Cardiac ventricle fibroblast (primary cell): ENCODE results near the gene METTL25B. TPM values are rescaled to one million over a fixed set of nuclear protein-coding genes. Genes with fewer than 3 reads are reported as not detected.

Experiments
- total RNA-seq: library from RNA; depleted of rRNA; stranded (reverse); fragments of >200 nt; gene quantifications from 2 replicates; pipeline ENCODE4 v1.2.3, GENCODE V29; 2015

The METTL25B gene
- total RNA-seq = 13.1 and 14.9 TPM in 2 replicates

GRCh38 chr1:156727926-156728598 lies at the start of gene METTL25B:
METTL25B (plus strand) TSS chr1:156728469; CDS start chr1:156729105, 636 bp downstream.

DNA sequence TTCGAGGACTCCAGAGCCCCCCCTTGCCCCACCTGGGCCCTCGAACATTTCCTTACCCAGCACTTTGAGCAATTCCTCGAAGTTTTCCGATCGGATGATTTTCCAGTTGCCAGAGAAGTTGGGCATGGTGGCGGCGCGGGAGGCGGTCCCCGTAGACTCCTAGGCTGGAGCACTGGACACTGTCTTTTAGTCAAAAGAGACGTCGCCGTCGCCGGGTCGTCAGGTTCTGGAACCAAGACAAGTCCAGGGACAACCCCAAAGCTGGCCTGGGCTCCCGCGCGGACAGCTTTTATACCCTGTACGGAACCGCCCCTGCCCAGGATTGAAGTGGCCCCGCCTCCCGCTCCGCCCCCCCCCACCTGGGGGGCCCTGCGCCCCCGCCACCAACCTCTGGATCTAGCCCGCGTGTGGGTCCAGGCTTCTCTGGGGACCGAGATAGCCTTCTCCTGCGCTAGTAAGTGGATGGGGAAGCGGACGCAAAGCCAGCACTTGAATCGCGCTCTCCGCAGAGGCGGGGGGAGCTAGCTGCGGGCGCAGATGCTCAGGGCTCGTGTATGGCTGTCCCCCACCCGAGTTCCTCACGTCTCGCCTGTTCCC lies 22.9 kb upstream of the METTL25B start, which contains the start of gene CRABP2:
Gene CRABP2, minus strand, starts transcription at position 263 of the 597 bp plus-strand sequence. Its CDS starts 137 bp downstream, at position 126.

GRCh38 chr1:156728599-156729462 lies 562 bp downstream of the METTL25B start, which contains the start of gene ISG20L2:
ISG20L2 (minus strand) TSS chr1:156728766; CDS start chr1:156727652, 1,114 bp downstream.

DNA sequence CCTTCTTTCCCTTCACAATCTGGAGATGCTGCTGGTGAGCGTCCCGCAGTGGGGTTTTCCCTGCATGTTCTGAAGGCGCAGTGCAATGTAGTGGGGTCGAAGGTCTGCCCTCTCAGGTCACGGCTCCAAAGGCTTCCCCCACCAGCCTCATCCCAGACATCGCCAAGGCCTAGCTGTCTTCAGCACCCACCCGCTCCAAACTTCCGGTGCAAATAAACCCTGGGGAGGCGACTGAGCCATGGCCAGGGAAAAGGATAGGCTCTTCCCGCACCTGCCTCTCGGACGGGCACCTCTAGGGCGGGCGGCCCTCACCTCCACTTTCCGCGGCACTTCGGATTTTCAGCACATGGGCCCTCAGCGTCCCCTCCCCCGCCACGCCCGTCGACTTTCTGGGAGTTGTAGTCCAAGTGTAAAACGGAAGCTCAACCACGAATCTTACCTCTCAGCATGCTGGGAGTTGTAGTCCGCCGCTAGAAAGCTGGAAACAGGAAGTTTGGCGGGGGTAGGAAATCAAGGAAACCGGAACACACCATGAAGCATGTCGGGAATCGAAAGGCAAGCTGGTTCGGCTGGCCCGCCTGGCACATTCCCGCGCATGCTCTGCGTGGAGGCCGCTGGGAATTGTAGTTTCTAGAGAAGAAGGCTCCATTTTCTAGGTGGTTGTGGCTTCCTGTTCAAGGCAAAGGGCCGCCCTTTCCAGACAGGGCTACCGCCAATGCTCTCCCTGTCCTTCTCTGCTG lies 12.6 kb downstream of the METTL25B start, which contains the start of gene MRPL24:
Gene MRPL24, minus strand, starts transcription at position 348 of the 740 bp plus-strand sequence. CDS start 2,384 bp downstream, outside the sequence.

DNA sequence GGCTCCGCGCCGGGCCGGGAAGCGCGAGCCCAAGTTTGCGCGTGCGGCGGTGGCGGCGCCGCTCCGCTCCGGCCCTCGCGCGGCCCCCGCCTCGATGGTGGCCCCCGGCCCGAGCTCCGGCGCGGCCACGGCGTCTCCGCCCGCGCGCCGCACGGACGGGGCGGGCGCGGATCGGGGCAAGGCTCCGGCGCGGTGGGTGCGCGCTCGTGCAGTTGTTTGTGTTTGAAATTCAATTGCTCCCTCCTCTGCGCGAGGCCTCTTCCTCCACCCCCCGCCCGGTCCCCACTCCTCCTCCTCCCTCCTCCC lies 23.1 kb downstream of the METTL25B start, which contains the start of gene HDGF:
Gene HDGF, minus strand, starts transcription at position 225 of the 306 bp plus-strand sequence. CDS start 246 bp downstream, outside the sequence.

DNA sequence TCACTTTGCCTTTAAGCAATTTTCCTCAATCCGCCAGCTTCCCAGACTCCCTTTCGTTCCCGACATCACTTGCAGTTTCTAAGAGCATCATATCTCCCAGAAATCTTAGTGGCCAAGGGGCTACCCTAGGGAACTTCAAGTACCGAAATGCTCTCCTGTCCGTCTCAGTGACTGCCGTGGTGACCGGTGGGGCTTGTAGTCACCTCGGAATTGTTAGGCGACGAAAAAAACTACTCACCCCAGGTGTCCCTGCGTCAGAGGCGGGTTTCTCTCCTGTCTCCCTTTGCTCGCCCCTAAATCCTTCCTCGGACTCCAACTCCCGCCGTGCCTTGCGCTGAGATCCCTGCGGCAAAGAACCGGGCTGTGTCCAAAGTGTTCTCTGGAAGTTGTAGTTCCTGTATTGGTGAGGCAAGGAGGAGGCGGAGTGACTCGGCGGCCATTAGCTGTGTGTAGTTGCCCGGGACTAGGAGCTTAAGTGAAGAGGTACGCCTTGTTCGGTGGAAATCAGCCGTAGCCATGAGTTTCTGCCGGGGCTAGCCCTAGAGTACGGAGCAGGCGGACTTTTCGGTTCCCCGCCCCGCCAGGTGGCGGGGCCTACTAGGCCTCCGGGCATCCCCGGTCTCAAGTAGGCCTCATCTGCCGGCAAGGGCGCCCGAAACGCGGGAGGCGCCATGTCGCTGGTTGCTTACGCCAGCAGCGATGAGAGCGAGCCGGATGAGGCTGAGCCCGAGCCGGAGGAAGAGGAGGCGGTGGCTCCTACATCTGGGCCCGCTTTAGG lies 39.0 kb downstream of the METTL25B start, which contains the start of gene PRCC:
Gene PRCC, plus strand, starts transcription at position 435 of the 778 bp plus-strand sequence. Its CDS starts 237 bp downstream, at position 672.

Other genes starting within 250 kb of the METTL25B start
- gene MEF2D, start 227.7 kb upstream of the METTL25B start, total RNA-seq = 17.8 and 21.3 TPM in 2 replicates
- 0.87 and 1.5 TPM in 2 replicates for gene IQGAP3, start 155.9 kb upstream of the METTL25B start, total RNA-seq
- not detected in 2 replicates for gene TTC24, start 148.7 kb upstream of the METTL25B start, total RNA-seq
- 38.4 and 52.2 TPM in 2 replicates for gene NAXE, start 136.7 kb upstream of the METTL25B start, total RNA-seq
- 7.7 and 11.5 TPM in 2 replicates for gene GPATCH4, start 127.0 kb upstream of the METTL25B start, total RNA-seq
- gene HAPLN2, start 109.1 kb upstream of the METTL25B start, total RNA-seq = 2.2 TPM in 1 of 2 replicates, not detected in the other
- gene BCAN, start 86.4 kb upstream of the METTL25B start, total RNA-seq = 0.06 TPM in 1 of 2 replicates, not detected in the other
- gene NES, start 51.1 kb upstream of the METTL25B start, total RNA-seq = 27.0 and 30.6 TPM in 2 replicates
- gene CRABP2, start 22.9 kb upstream of the METTL25B start, total RNA-seq = 17.6 and 27.8 TPM in 2 replicates
- gene ISG20L2, start 297 bp downstream of the METTL25B start, total RNA-seq = 11.8 and 15.8 TPM in 2 replicates
- gene MRPL24, start 12.6 kb downstream of the METTL25B start, total RNA-seq = 63.6 and 72.1 TPM in 2 replicates
- 170 TPM in 2 replicates for gene HDGF, start 23.2 kb downstream of the METTL25B start, total RNA-seq
- 33.4 and 33.7 TPM in 2 replicates for gene PRCC, start 39.1 kb downstream of the METTL25B start, total RNA-seq
- 0.37 and 0.88 TPM in 2 replicates for gene SH2D2A, start 88.4 kb downstream of the METTL25B start, total RNA-seq
- gene INSRR, start 130.6 kb downstream of the METTL25B start, total RNA-seq = under 0.01 TPM in 1 of 2 replicates, not detected in the other
- gene NTRK1, start 132.4 kb downstream of the METTL25B start, total RNA-seq = 0.05 TPM in 1 of 2 replicates, not detected in the other
- 6.9 and 7.7 TPM in 2 replicates for gene PEAR1, start 165.2 kb downstream of the METTL25B start, total RNA-seq
- gene LRRC71, start 192.2 kb downstream of the METTL25B start, total RNA-seq = not detected in 2 replicates